GM12891 (cell line): ENCODE measurements around the gene SI.
"Not testable (repeated sequence)": the region's sequence is repeated elsewhere in the genome, so short reads cannot be mapped to it uniquely, and the experiment has no call there.

Source experiments
- DNase-seq: peaks from one replicate; pipeline ENCODE4 v3.0.0; 2011; ENCODE audit warnings: low spot score; ENCODE audit not compliant: insufficient read length
- FAIRE-seq: peaks from 2 replicates; lab custom pipeline; 2011; peaks lifted over from hg19 to GRCh38; lab: Jason Lieb, UNC
- PAX5 ChIP-seq: IDR thresholded peaks from 2 replicates; pipeline ENCODE4 v1.6.1; 2011; ENCODE audit warnings: low read length, moderate library complexity, mild to moderate bottlenecking; ENCODE audit not compliant: insufficient read depth, severe bottlenecking
- POLR2A ChIP-seq: IDR thresholded peaks from 2 replicates; pipeline ENCODE4 v1.6.1; 2011; ENCODE audit warnings: low read depth, low read length, control low read depth
- POLR2AphosphoS5 ChIP-seq: IDR thresholded peaks from 2 replicates; pipeline ENCODE4 v1.6.1; 2011; ENCODE audit warnings: low read depth, low read length, control low read depth
- POU2F2 ChIP-seq: IDR thresholded peaks from 2 replicates; pipeline ENCODE4 v1.6.1; 2011; ENCODE audit warnings: low read depth, mild to moderate bottlenecking, control low read depth, low read length, moderate library complexity
- SPI1 ChIP-seq: IDR thresholded peaks from 2 replicates; pipeline ENCODE4 v1.6.1; 2011; ENCODE audit warnings: low read depth, low read length, control low read depth
- TAF1 ChIP-seq: IDR thresholded peaks from 2 replicates; pipeline ENCODE4 v1.6.1; 2011; ENCODE audit warnings: low read depth, low read length, control low read depth

The SI gene

DNA sequence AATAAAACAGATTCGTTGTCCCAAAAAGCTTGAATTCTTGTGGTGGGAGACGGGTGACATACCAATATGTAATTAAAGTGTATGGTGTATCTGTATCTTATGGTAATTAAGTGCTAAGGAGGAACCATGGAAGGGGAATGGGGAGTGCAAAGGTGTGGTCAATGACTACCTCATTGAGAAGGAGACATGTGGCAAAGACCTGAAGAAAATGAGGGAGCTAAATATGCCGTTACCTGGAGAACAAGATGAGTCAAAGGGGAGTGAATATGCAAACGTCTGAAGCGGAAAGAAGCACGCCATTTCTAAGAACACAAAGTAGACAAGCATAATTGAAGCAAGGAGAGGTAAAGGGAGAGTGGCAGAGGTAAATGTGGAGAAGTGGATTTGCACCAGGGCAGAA, 115.7 kb downstream of the SI start:
- no peak for DNase-seq
- no peak for TF ChIP-seq TAF1
- no peak for TF ChIP-seq POLR2A
- no peak for TF ChIP-seq PAX5
- no peak for TF ChIP-seq POU2F2
- TF ChIP-seq SPI1, result no peak
- TF ChIP-seq POLR2AphosphoS5, result no peak

DNA sequence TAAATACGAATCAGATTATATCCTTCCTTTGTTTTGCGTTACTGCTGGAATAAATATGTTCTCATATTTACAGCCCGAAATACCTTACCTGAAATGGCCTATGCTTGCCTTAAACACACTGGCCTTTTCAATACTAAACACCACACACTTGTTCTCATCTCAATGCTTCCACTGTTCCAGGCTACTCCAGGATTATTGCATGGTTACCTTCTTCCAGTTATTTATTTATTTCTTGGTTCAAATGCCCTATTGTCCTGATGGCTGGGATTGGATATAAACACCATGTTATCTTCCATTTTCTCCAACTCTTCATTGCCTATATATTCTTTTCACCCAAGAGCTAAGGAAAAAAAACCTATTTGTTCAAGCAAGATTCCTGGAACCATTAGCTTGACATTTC, 125.3 kb downstream of the SI start:
- TF ChIP-seq TAF1, result no peak
- TF ChIP-seq POU2F2, result no peak
- no peak for TF ChIP-seq POLR2AphosphoS5
- no peak for TF ChIP-seq SPI1
- TF ChIP-seq POLR2A, result no peak
- TF ChIP-seq PAX5, result no peak
- no peak for DNase-seq
- no peak for FAIRE-seq

More for the DNA sequence above, 115.7 kb downstream of the SI start:
- no peak for FAIRE-seq

DNA sequence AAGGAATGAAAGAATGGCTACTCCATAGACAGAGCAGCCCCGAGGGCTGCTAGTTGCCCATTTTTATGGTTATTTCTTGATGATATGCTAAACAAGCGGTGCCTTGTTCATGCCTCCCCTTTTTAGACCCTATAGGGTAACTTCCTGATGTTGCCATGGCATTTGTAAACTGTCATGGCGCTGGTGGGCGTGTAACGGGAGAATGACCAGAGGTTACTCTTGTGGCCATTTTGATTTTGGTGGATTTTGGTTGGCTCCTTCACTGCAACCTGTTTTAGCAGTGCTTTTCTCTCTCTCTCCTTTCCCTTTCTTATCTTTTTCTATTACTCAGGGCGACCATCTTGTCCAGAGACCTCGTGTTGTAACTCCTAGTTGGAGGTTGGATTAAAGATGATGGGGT, 126.9 kb downstream of the SI start:
- not testable (repeated sequence) for DNase-seq, FAIRE-seq

DNA sequence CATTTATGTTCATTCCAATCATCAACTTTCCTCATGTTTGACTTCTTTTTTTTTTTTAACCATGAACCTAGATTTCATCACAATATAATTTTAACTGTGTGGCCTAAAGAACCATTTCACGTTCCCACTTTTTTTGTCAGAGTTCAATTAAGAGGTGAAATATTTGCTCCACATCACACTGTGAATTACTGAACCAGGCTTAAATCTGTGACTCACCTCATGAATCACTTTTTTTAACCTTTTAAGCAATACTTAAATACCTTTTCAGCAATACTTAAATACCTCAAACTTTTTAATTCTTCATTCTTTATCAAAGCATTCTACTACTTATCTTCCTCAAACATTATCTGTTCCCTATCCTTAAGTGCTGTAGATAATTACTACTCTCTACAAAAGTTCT, 137.6 kb downstream of the SI start:
- DNase-seq (no peak), FAIRE-seq (no peak)
- TF ChIP-seq PAX5, result no peak
- TF ChIP-seq TAF1, result no peak
- TF ChIP-seq POU2F2, result no peak
- no peak for TF ChIP-seq POLR2A
- no peak for TF ChIP-seq POLR2AphosphoS5

DNA sequence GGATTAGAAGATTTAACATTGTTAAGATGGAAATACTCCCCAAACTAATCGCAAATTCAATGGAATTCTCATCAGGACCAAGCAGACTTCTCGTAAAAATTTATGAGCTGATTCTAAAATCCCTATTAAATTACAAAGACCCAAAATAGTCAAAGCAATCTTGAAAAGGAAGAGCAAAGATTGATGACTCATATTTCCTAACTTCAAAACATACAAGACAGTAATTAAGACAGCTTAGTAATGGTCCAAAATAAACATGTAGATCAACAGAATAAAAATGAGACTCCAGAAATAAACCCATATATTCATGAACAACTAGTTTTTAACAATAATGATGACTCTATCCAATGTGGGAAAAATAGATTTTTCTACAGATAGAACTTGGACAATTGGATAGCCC, 148.7 kb downstream of the SI start:
- DNase-seq, result no peak
- FAIRE-seq, result no peak
- TF ChIP-seq POLR2AphosphoS5 (no peak), POU2F2 (no peak), POLR2A (no peak), SPI1 (no peak), PAX5 (no peak), TAF1 (no peak)
